MM.1S (cell line): ENCODE results near the gene SEZ6L.

Source experiments
- DNase-seq: peaks from one replicate; pipeline ENCODE4 v3.0.0-alpha.2; 2015
- H2AFZ ChIP-seq: fragments of 300-600 bp; sonication (generic); 2 replicates; pipeline ENCODE4 v1.6.0; 2016; ENCODE audit warnings: antibody characterized with exemption, low read length
- H3F3A ChIP-seq: fragments of 300-600 bp; sonication (generic); 2 replicates; pipeline ENCODE4 v1.6.1; 2016; ENCODE audit warnings: mild to moderate bottlenecking, antibody characterized with exemption, low read length, moderate library complexity, mixed read lengths; ENCODE audit not compliant: insufficient read depth
- H3K27ac ChIP-seq: fragments of 300-600 bp; sonication (generic); 2 replicates; pipeline ENCODE4 v1.5.1; 2016; ENCODE audit warnings: mild to moderate bottlenecking, low read length
- H3K27me3 ChIP-seq: fragments of 300-600 bp; sonication (generic); replicated peaks from 2 replicates; pipeline ENCODE4 v1.6.0; 2016; ENCODE audit warnings: low read length; ENCODE audit not compliant: insufficient read depth
- H3K36me3 ChIP-seq: fragments of 300-600 bp; sonication (generic); replicated peaks from 2 replicates; pipeline ENCODE4 v1.6.1; 2016; ENCODE audit warnings: mild to moderate bottlenecking, low read length, mixed read lengths; ENCODE audit not compliant: insufficient read depth
- H3K4me1 ChIP-seq: fragments of 300-600 bp; sonication (generic); 2 replicates; pipeline ENCODE4 v1.6.1; 2016; ENCODE audit warnings: low read length, mixed read lengths
- H3K4me2 ChIP-seq: fragments of 300-600 bp; sonication (generic); 2 replicates; pipeline ENCODE4 v1.6.0; 2016; ENCODE audit warnings: low read depth, low read length
- H3K4me3 ChIP-seq: fragments of 300-600 bp; sonication (generic); 2 replicates; pipeline ENCODE4 v1.5.1; 2016; ENCODE audit warnings: low read length, mixed read lengths
- H3K79me2 ChIP-seq: fragments of 300-600 bp; sonication (generic); 2 replicates; pipeline ENCODE4 v1.6.1; 2016; ENCODE audit warnings: mixed run types, low read length, mixed read lengths
- H3K9ac ChIP-seq: fragments of 300-600 bp; sonication (generic); 2 replicates; pipeline ENCODE4 v1.6.1; 2016; ENCODE audit warnings: low read length, mixed read lengths
- H3K9me2 ChIP-seq: fragments of 300-600 bp; sonication (generic); replicated peaks from 2 replicates; pipeline ENCODE4 v1.6.1; 2016; ENCODE audit warnings: mild to moderate bottlenecking, low read length, mixed read lengths; ENCODE audit not compliant: insufficient read depth
- H3K9me3 ChIP-seq: fragments of 300-600 bp; sonication (generic); replicated peaks from 2 replicates; pipeline ENCODE4 v1.6.1; 2016; ENCODE audit warnings: mild to moderate bottlenecking, low read length, mixed read lengths; ENCODE audit not compliant: insufficient read depth
- H4K20me1 ChIP-seq: fragments of 300-600 bp; sonication (generic); 2 replicates; pipeline ENCODE4 v1.6.1; 2016; ENCODE audit warnings: mild to moderate bottlenecking, low read length, moderate library complexity, mixed read lengths; ENCODE audit not compliant: insufficient read depth
- CTCF ChIP-seq: fragments of 300-600 bp; sonication (generic); IDR thresholded peaks from 2 replicates; pipeline ENCODE4 v1.5.1; 2016; ENCODE audit warnings: antibody characterized with exemption, low read length, mixed read lengths
- EZH2 ChIP-seq: fragments of 300-600 bp; sonication (generic); optimal IDR thresholded peaks from 2 replicates; pipeline ENCODE3; 2017; ENCODE audit warnings: low read depth, mild to moderate bottlenecking, antibody characterized with exemption, low read length, mixed read lengths
- EZH2phosphoT487 ChIP-seq: fragments of 300-600 bp; sonication (generic); IDR thresholded peaks from 2 replicates; pipeline ENCODE4 v1.6.1; 2018; ENCODE audit warnings: antibody characterized with exemption, low read length

Gene SEZ6L

DNA sequence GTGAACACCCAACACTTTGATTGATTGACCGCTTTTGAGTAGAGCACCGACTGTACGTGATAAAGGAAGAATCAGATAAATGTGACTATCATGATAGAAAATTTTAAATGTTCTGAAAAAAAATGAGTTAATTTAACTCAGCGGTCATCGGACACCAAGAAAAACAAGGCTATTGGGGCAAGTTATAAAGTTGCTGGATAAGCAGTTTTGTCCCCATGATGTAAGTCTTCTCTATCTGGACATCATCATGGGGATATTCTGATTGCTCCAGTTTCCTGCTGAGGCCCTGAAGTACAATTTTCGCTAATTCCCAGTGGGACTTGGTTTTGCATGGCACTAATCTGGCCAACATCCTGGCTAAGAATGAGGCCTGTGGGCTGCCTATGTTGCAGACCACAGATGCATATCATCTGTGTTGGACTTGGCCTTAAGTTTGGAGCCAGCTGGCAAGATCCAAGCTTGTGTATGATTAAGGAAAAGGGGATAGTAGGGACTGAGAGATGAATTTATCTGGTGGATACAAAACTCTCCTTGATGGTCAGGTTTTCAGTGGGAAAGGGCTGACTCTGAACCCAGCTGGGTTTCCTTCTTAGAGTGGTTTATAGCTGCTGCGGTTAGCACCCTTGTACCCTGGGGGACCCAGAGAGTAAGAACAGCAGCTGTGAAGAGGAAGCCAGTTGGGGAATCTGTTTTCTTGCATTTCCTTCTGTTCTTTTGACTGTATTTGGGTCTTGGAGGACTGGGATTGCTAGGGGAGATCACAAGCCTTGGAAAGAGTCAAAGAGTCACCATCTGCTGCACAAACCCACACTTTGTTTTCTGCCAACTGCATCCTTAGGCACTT lies 118.3 kb downstream of the SEZ6L start:
- Histone ChIP-seq H4K20me1 (no peaks in the 10 kb centered on the region), H3K9ac (no peak overlapping the region), H3K4me2 (no peak overlapping the region), H3F3A (no peaks in the 10 kb centered on the region), H2AFZ (no peak overlapping the region), H3K9me3 (no peaks in the 10 kb centered on the region), H3K79me2 (no peaks in the 10 kb centered on the region), H3K36me3 (no peaks in the 10 kb centered on the region), H3K9me2 (no peaks in the 10 kb centered on the region), H3K27me3 (peaks cover 60% of the 10 kb centered on the region), H3K27ac (no peak overlapping the region), H3K4me3 (no peak overlapping the region), H3K4me1 (no peaks in the 10 kb centered on the region)
- no peak for TF ChIP-seq EZH2
- no peak for DNase-seq

DNA sequence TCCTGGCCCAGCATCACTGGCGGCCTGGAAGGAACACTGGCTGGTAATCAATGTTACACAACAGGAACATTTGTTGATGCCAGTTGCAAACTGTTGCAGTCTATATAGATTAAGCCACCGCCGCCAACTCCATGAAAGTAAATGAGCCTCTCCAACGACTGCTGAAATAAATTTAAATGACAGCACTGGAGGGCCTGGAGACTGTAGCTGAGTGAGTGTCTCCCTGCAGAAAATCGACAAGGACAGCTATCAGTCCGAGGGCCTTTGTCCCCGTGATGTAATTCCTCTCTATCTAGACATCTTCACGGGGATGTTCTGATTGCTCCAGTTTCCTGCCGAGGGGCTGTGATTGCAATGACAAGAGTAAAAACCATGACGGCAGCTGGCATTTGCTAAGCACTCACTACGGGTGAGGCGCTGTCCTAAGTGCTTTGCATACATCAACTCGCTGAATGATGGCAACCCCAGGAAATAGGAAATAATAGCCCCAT lies 120.4 kb downstream of the SEZ6L start:
- Histone ChIP-seq H3K36me3 (no peaks in the 10 kb centered on the region), H3K4me1 (no peaks in the 10 kb centered on the region), H3K4me3 (no peak overlapping the region), H3K27ac (no peak overlapping the region), H3K9ac (no peak overlapping the region), H3K9me2 (no peaks in the 10 kb centered on the region), H3K27me3 (peaks cover 41% of the 10 kb centered on the region), H3F3A (no peaks in the 10 kb centered on the region), H3K79me2 (no peaks in the 10 kb centered on the region), H3K9me3 (no peaks in the 10 kb centered on the region), H3K4me2 (no peak overlapping the region), H4K20me1 (no peaks in the 10 kb centered on the region), H2AFZ (no peak overlapping the region)
- no peak for TF ChIP-seq EZH2phosphoT487
- no peak for TF ChIP-seq CTCF
- no peak for TF ChIP-seq EZH2
- no peak for DNase-seq

- Histone ChIP-seq H2AFZ (no peak overlapping the region), H3K4me1 (peaks cover 5% of the 10 kb centered on the region; the same call in 1 of the 2 replicates), H3K4me2 (no peak overlapping the region), H3K9ac (no peak overlapping the region), H3K36me3 (no peaks in the 10 kb centered on the region), H3K79me2 (no peaks in the 10 kb centered on the region), H3K27ac (no peak overlapping the region), H3K9me2 (no peaks in the 10 kb centered on the region), H4K20me1 (no peaks in the 10 kb centered on the region), H3F3A (no peaks in the 10 kb centered on the region), H3K9me3 (no peaks in the 10 kb centered on the region), H3K27me3 (peaks cover 21% of the 10 kb centered on the region), H3K4me3 (no peak overlapping the region)
- TF ChIP-seq EZH2phosphoT487 (no peak), CTCF (no peak), EZH2 (no peak)
- DNase-seq, result no peak
Observed at GRCh38 chr22:26291940-26292666, 122.8 kb downstream of the SEZ6L start.
